GM21717 (cell line): ENCODE measurements around the gene MAN1B1.

Source experiments
- ATAC-seq: cut with Tn5 transposase; IDR thresholded peaks from one replicate; pipeline ENCODE4 v1.9.1; 2021; ENCODE audit warnings: mild to moderate bottlenecking, moderate library complexity; ENCODE audit not compliant: unreplicated experiment

MAN1B1 gene

DNA sequence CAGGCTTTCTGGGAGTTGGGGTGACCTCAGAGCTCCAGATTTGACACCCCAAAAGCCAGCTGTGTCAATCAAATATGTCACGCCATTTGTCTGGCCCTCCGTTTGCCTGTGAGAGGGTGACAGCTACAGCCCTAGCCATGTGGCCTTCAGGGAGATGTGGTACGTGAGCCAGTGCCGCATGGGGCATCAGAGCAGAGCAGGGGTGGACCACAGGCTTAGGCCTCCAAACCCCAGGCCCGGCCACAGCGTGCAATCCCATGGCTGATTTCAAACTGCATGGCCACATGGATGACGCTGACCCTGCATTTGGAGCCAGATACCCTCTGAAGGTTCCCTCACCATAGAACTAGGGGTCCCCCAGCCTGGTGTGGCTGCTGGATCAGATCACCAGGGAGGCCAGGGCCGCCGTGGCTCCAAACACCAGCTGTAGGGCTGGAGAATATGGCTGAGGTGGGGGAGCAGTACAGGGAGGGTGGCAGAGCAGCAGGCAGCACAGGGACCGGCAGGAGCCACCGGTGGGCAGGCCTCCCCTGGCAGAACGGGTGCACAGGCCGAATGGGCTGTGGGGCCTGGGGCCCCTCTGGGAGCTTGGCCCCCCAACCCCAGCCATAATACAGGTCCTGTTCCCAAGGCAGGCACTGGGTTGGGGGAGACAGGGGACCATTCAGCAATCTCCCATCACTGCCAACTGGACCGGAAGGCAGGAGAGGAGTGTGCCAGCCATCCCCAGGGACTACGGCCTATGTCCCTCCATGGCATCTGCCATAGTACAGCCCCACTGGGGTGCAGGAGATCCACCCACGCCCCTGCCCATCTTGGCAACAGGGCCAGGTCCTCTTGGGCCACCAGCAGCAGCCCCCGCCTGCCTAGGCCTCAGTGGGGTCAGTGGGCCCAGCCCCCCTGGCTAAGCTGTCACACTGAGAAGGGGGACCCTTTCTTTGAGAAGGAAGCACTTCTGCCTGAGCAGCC lies 18.0 kb upstream of the MAN1B1 start:
- no peak for ATAC-seq

DNA sequence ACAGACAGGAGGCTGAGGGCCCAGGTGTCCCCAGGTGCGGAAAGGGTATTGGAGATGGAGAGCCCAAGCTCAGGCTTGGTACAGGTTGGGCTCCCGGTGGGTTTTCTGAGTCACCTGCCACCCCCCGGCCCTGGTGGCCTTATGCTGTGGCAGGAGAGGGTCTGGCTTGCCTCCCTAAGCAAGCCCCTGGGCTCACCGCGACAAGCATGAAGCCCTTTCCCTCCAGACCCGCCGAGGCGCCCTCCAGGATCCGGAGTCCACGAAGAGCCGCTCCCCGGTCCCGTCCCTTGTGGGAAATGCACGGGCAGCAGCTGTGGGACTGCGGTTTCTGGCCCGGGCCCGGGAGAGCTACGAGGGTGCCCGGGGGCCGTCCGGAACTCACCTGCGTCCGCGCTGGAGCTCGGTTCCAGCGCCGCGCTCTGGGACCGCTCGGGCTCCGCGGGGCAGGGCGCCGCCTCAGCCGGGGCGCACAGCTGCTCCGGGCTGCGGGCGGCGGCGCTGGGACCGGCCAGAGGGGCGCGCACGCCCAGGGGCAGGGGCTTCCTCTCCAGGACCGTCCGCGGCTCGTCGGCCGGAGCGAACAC lies 17.2 kb upstream of the MAN1B1 start:
- no peak for ATAC-seq

DNA sequence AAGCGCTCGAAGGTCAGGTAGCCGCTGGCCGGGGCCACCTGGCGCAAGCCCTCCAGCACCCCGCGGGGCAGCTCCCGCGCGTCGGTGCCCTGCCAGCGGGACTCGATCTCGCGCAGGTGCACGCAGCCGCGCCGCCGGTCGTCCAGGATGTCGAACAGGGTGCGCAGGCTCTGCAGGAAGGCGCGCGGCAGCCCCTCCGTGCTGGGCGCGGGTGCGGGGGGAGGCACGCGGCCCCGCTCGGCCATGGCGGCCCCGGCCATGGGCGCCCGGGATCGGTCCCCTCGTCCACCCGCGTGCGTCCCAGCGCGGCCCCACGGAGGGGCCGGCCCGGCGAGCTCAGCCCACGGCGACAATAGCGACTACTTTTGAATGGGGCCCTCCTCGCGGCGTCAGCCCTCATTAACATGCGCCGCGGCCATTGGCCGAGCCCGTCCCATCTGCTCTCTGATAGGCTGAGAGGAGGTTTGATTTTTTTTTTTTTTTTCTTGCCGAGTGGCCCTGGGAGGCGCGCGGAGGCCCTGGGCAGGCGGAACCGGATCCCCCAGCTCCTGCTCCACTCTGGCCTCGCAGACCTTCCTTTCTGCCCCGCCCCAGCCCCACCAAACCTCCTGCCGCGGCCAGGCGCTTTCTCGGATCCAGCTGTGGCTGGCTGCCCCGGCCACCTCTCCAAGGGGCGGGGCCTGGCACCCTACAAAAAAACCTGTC lies 16.4 kb upstream of the MAN1B1 start, which contains the start of gene SAPCD2:
TSS of gene SAPCD2 (minus strand) at position 357 of the 705 bp plus-strand sequence. CDS start at position 260, 97 bp downstream.
- ATAC-seq = peak; percentile 47

DNA sequence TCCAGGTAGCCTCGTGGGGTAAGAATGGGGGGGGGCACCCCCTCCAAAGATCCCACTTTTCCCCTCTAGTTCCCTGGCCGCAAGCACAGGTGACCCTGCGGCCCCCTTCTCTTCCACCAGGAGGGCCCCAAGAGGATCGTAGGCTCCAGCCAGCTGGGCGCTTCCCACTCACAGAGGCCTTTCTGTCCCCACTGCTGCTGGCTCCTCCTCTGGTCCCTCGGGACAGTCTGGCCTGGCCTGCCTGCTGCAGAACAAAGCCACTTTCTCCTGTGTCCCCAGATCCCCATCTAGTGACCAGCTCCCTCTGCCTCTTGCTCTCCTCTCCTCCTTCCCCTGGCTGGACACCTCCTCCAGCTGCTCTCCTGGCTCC lies 15.9 kb upstream of the MAN1B1 start:
- ATAC-seq = no peak

DNA sequence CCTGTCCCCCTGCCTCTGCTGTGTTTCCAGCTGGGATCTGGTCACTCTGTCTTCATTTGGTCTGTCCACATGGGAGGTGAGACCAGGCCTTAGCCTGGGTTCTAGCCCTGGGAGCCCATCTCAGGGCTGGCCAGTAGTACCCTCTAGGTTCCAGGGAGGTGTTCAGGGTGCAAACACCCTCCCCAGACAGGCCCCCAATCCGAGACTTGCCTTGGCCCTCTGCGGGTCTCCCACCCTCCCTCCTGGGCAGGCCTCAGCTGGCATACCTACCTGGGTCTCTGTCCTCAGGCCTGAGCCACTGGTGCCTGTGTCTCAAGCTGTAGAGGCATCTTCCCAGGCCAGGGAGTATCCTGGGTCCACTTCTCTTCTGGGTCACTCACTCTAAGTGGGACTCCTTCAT lies 15.5 kb upstream of the MAN1B1 start:
- no peak for ATAC-seq

DNA sequence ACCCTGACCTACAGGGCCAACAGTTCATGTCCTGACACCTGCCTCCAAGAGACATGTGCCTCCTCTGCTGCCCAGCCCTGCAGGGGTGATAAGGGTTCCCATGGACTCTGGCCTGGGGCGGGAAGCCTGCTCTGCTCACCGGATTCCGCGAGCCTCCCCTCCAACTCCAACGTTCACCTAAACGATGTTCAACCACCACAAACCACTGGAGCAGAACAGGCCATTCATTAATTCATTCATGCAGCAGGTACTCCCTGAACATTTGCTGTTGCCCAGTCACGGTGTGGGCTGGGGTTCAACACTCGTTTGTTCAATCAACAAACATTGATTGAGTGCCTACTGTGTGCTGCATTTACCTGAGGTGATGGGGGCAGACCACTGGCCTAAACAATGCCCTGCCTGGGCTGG lies 12.8 kb upstream of the MAN1B1 start:
- ATAC-seq = no peak

DNA sequence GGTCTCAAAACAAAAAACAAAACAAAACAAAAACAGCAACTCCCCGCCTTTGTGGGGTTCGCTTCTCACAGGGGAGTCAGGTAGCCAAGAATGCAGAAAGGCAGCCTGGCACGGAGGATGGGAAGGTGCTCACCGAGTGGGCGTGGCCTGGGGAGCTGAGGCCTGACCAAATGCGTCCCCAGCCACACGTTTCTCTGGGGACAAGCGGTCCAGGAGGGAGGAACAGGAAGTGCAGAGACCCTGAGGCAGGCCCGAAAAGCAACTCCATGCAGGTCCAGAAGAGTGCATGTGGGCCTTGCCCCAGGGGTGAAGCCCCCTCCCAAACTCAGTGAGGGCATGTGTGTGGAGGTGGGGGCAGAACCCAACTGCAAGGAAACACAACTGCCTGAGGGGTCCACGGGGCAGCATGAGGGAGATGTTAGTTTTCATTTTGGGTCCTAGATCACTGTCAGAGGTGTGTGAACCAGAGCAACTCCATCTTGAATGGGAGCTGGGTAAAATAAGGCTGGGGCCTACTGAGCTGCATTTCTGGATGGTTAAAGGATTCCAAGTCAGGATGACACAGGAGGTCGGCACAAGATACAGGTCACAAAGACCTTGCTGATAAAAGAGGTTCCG lies 12.0 kb upstream of the MAN1B1 start:
- ATAC-seq = no peak

DNA sequence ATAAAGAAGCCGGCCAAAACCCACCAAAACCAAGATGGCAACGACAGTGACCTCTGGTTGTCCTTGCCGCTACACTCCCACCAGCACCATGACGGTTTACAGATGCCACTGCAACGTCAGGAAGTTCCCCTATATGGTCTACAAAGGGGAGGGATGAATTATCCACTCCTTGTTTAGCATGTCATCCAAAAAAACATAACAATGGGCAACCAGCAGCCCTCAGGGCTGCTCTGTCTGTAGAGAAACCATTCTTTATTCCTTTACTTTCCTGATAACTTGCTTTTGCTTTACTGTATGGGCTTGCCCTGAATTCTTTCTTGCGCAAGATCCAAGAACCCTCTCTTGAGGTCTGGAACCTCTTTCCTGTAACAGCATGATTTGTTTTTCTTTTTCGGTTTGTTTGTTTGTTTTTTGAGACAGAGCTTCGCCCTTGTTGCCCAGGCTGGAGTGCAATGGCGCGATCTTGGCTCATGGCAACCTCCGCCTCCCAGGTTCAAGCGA lies 11.5 kb upstream of the MAN1B1 start:
- ATAC-seq = no peak

DNA sequence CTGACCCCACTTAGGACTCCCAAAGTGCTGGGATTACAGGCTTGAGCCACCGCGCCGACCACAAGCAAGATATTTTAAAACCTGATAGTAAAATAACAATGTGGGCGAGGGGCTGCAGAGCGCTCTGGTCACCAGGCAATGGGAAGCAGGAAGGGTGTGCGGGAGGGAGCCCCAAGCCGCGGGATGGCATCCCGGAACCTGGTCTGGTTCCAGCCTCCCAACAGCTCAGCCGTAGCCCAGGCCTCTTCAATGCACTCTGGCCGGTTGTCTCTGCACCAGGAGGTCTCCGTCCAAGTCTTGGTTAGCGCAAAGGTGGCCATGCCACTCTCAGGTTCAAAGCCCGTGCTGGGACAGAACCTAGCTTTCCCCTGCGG lies 10.2 kb upstream of the MAN1B1 start:
- ATAC-seq = no peak

DNA sequence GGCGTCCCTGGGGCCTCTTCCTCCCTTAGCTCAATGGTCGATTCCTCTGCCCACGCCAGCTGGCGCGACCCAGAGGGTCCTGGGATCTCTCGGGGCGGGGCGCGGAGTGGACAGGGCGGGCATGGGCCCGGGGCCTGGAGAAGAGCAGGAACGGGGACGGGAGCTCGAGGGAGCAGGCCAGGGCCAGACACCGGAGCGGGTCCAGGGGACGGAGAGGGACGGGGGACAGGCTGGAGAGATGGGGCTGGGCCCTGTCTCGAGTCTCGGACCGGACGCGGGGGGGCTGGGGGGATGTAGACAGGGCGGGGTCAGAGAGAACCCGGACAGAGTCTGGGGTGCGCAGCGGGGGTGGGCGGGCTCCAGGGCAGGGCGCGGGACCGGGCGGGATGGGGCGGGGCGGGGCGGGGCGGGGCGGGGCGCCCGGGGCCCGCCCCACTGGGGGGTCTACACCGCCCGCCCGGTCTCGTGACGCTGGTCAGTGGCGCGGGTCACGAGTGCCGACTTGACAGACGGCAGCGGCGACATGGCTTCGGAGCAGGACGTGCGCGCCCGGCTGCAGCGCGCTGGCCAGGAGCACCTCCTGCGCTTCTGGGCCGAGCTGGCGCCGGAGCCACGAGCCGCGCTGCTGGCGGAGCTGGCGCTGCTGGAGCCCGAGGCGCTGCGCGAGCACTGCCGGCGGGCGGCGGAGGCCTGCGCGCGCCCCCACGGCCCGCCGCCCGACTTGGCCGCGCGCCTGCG lies 9.6 kb upstream of the MAN1B1 start, which contains the start of gene UAP1L1:
TSS of gene UAP1L1 (plus strand) at position 508 of the 738 bp plus-strand sequence. CDS start at position 524, 16 bp downstream.
- no peak for ATAC-seq

DNA sequence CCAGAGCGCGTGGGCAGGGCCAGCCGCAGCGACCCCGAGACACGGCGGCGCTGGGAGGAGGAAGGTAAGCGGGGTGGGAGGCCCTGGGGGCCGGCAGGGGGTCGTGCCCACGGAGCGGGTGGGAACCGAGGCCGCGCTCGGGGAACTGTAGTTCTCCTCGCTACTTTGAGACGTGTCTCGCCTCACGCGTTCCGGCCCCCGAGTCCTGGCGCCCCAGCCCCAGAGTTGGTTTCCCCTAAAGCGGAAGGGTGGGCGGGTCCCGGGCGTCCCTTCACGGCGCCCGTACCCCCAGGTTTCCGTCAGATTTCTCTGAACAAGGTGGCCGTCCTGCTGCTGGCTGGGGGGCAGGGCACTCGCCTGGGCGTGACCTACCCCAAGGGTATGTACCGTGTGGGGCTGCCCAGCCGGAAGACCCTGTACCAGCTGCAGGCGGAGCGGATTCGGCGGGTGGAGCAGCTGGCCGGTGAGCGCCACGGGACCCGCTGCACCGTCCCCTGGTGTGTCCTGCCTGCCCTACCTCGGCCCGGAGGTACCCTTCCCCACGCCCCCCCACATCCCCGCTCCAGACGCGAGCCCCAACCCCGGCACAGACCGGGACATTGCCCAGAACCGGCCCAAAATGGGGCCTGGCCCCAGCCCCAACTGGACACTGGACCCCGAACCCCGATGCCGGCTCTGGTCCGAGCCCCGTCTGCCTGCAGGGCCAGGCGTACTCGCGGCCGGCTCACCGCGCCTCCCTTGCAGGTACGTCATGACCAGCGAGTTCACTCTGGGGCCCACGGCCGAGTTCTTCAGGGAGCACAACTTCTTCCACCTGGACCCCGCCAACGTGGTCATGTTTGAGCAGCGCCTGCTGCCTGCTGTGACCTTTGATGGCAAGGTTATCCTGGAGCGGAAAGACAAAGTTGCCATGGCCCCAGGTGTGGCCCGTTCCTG lies 8.8 kb upstream of the MAN1B1 start:
- ATAC-seq = no peak

DNA sequence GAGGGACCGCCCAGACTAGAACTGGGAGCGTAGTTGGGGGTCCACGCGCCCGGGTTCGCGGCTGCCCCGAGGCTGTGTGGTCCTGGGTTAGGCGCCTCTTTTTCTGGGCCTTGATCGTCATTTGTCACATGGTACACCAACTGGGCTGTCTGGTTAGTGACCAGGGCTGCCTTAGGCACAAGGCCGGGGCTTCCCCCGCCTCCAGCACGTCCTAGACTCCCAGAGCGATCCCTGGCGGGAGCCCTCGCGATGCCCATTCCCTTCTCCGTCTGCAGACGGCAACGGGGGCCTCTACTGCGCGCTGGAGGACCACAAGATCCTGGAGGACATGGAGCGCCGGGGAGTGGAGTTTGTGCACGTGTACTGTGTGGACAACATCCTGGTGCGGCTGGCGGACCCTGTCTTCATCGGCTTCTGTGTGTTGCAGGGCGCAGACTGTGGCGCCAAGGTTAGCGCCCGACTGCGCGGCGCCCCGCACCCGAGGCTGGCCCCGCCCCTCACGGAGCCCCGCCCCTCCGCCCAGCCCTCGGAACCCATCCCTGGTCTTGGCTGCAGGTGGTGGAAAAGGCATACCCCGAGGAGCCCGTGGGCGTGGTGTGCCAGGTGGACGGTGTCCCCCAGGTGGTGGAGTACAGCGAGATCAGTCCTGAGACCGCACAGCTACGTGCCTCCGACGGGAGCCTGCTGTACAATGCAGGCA lies 7.9 kb upstream of the MAN1B1 start:
- ATAC-seq = no peak

DNA sequence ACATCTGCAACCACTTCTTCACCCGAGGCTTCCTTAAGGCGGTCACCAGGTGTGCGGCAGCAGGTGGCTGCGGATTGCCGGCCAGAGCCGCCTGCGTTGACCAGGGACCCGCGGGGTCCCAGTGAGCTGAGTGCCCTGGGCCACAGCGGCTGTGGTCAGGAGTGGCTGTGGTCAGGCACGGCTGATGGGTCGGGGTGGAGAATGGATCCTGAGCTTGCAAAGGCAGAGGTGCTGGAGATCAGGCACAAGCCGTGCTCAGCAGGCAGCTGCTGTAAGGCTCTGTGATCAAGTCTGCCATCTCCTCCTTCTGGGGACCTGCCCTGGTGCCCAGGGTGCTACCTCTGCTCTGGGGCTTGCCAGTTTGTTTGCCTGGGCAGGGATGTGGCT lies 7.4 kb upstream of the MAN1B1 start:
- ATAC-seq = no peak

DNA sequence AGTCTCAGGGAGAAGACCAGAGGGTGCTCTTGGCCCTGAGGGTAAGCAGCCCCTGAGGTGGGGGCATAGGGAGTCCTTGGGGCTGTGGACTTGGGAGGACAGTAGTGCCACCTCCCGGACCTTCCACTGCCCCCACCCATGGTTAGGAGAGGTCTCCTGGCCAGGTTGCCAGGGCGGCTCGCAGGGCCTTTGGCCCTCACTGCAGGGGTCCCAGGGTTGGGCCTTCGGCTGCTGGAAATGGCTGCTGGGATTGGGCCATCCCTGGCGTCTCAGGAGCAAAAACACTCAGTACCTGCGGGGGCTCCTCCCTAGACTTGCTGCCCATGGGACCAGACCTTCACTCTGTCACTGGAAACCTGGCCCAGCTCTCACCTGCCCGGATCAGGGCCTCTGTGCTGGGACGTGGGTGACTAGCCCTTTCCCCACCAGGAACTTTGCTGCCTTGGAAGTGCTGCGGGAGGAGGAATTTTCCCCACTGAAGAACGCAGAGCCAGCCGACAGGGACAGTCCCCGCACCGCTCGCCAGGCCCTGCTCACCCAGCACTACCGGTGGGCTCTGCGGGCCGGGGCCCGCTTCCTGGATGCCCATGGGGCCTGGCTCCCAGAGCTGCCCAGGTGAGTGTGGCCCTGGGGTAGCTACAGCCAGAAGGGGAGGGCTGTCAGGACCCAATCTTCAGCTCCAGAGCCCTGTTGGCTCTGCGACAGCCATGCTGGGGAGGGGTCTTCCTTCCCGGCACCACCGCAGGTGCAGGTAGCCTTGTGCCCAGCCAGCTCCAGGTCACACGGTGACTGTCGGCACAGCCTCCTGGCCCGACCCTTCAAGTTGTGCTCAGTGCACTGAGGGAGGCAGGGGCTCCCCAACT lies 6.3 kb upstream of the MAN1B1 start:
- ATAC-seq = no peak

DNA sequence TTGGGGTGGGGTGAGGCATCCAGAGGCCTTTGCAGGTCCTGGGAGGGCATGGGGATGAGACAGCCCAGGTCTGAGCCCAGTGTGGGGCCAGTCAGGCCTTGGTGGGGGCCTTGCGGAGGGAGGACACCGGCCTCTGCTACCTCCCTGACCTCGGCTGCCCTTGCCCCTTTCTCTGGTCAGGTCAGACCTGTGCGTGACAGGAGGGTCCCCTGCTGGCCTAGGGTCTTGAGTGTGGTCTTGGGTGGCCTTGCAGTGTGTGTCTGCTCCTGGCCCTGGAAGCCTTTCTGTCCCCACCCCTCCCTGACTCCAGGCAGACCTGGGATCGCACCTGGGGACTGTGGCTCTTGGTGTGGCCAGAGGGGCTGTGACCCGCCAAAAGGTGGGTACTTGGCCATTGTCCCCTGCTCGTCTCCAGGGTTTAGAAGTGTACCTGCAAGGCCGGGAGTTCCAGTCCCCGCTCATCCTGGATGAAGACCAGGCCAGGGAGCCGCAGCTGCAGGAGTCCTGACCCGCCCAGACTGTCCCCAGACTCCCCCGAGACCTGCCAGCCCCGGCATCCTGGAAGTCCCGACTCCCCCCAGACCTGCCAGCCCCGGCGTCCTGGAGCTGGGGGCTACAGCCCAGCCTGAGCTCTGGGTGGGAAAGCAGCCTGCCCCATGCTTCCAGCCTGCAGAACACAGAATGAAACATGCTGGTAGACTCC lies 4.4 kb upstream of the MAN1B1 start:
- ATAC-seq = no peak

DNA sequence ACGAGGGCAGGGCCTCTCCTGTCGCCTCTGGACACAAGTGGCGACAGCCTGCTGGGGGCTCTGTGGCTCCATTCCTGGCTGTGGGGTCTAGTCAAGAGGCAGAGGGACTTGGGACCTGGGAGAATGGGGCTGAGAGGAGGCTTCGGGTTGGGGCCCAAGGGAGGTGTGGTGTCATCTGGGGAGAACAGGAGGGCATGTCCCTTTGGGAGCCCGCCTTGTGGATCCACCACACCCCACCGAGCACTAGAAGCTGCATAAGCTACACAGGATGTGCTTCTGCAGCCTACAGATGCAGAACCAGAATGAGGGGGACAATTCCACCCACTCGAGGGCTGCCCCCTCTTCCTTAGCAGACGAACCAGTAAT lies 3.9 kb upstream of the MAN1B1 start:
- ATAC-seq = no peak

DNA sequence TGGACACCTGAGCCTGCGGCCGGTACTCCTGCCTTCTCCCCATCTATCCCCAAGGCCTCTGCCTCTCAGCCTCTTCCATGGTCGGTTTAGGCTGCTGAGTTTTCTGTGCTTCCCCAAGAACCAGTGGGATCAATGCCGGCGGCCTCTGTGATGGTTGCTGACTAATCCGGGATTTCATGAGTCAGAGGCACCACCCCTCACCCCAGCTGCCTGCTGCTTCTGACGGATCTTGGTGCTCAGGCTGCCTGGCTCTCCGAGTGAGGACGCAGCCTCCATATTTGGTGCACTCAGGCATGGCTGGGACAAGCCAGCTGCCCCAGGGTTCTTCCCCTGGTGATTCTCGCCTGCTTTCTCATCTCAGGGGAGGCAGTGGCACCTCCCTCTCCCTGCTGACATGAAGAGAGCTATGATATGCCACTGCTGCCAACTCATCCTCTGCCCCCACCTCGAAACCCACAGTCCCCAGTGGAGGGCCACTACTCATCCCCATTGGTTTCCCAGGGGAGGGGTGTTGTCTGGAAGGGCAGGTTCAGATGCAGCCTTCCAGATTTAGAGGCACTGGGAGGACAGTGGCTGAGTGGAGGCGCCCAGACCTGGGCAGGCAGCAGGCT lies 3.3 kb upstream of the MAN1B1 start:
- no peak for ATAC-seq
